22Rv1 (cell line): ENCODE results near the gene ELK3.

ENCODE experiments used
- H3K27ac ChIP-seq: fragments of 450-650 bp; 2 replicates; pipeline ENCODE4 v1.5.1; 2017
- ZFX ChIP-seq: fragments of 450-650 bp; IDR thresholded peaks from 2 replicates; pipeline ENCODE4 v1.6.1; 2017; ENCODE audit warnings: antibody characterized with exemption, borderline replicate concordance
- TF ChIP-seq, protein P1 (sequence below): fragments of 450-650 bp; IDR thresholded peaks from 2 replicates; pipeline ENCODE4 v1.5.1; 2017; ENCODE audit warnings: mild to moderate bottlenecking

ELK3 gene

GRCh38 chr12:96265836-96266235 lies 71.7 kb downstream of the ELK3 start:
- no peak overlapping the region for H3K27ac ChIP-seq
- TF ChIP-seq, protein P1, sequence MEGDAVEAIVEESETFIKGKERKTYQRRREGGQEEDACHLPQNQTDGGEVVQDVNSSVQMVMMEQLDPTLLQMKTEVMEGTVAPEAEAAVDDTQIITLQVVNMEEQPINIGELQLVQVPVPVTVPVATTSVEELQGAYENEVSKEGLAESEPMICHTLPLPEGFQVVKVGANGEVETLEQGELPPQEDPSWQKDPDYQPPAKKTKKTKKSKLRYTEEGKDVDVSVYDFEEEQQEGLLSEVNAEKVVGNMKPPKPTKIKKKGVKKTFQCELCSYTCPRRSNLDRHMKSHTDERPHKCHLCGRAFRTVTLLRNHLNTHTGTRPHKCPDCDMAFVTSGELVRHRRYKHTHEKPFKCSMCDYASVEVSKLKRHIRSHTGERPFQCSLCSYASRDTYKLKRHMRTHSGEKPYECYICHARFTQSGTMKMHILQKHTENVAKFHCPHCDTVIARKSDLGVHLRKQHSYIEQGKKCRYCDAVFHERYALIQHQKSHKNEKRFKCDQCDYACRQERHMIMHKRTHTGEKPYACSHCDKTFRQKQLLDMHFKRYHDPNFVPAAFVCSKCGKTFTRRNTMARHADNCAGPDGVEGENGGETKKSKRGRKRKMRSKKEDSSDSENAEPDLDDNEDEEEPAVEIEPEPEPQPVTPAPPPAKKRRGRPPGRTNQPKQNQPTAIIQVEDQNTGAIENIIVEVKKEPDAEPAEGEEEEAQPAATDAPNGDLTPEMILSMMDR, result no peak
- TF ChIP-seq ZFX, result no peak

DNA sequence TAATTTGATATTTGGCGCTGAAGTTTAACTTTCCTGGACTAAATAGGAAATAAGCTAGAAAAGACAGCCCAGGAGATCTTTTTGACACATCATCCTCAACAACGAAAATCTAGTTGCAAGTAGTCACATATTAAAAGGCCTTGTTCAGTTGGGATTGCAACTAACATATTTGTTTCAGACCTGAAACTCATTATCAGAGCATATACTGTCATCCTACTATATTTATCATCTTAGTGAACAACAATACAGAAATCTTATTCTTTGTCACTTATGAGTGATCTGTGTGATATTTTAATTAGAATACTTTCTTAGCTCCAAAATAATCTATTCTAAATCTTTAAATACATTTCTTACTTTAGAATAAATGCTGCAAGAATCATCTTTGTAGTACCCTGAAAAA lies 72.1 kb downstream of the ELK3 start:
- no peak overlapping the region for H3K27ac ChIP-seq
- no peak for TF ChIP-seq ZFX
- TF ChIP-seq, protein P1, result no peak

- TF ChIP-seq, protein P1, result no peak
- no peak for TF ChIP-seq ZFX
- H3K27ac ChIP-seq, result no peak overlapping the region
Measured at GRCh38 chr12:96271469-96272199, 77.5 kb downstream of the ELK3 start.

DNA sequence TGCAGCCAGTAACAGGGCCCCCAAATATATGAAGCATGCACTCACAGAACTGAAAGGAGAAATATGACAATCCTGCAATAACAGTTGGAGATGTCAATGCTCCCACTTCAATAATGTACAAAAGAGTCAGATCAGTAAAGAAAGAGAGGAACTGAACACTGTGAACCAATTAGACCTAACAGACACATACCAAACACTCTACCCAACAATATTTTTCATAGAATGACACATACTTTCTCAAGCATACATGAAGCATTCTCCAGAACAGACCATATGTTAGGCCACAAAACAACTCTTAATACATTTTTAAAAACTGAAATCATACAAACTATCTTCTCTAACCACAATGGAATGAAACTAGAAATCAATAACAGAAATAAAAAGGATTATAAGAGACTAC lies 80.2 kb downstream of the ELK3 start:
- H3K27ac ChIP-seq, result no peak overlapping the region
- TF ChIP-seq, protein P1, result no peak
- TF ChIP-seq ZFX, result no peak

DNA sequence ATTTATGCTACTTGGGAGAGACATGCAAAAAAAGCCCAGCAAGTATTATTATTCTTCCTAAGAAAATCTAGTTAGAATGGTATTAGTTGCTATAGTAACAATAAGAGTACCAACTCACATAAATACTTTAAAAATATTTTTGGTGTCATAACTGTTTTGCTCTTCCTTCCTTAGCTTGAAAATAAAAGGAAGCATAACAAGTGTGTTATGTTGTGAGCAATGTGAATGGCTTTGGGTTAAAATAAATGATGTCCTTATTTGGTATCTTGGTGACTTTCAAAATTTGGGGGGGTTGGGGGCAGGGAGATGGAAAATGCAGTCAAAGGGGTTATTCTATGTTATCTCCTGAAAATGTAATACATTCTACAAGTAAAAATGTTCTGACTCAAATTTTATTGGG lies 91.0 kb downstream of the ELK3 start:
- TF ChIP-seq, protein P1, result no peak
- no peak for TF ChIP-seq ZFX
- no peak overlapping the region for H3K27ac ChIP-seq

DNA sequence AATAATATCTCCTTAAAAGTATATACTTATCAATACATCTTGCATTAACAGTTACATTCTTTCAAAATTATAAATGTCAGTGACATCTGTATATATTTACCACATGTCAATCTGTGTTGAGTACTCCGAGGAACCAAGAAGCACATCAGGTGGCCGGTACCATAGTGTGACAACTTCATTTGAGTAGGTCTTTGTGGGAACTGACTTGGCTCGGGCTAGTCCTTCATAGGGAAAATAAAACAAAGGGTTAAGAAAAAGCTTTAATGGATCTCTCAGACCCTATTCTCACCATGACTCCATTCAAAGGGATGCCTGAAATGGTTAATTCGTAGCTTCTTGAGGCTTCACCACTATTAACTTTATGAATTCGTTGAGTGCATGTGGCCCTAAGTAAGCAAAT lies 94.9 kb downstream of the ELK3 start:
- no peak overlapping the region for H3K27ac ChIP-seq
- no peak for TF ChIP-seq ZFX
- TF ChIP-seq, protein P1, result no peak

- no peak overlapping the region for H3K27ac ChIP-seq
- no peak for TF ChIP-seq ZFX
- TF ChIP-seq, protein P1, result no peak
Measured at GRCh38 chr12:96293093-96293492, 98.9 kb downstream of the ELK3 start.
